EL (cell line): ENCODE measurements around the gene STARD3.

Source experiments
- DNase-seq: peaks from one replicate; pipeline ENCODE4 v3.0.0-alpha.2; 2016

STARD3 gene

GRCh38 chr17:39661744-39662541, 25.0 kb downstream of the STARD3 start:
- no peak for DNase-seq

GRCh38 chr17:39662551-39663339, 25.8 kb downstream of the STARD3 start:
- no peak for DNase-seq

GRCh38 chr17:39663340-39663687, 26.4 kb downstream of the STARD3 start:
- DNase-seq, result no peak

GRCh38 chr17:39663688-39664580, 27.0 kb downstream of the STARD3 start:
- DNase-seq, result no peak

GRCh38 chr17:39664581-39665561, 27.9 kb downstream of the STARD3 start, which contains the start of gene TCAP:
TCAP (plus strand) TSS chr17:39665349; CDS start chr17:39665360, 11 bp downstream.
- no peak for DNase-seq

- no peak for DNase-seq
Observed at GRCh38 chr17:39665642-39666224, 28.8 kb downstream of the STARD3 start.

- no peak for DNase-seq
Observed at GRCh38 chr17:39666231-39666600, 29.3 kb downstream of the STARD3 start.

GRCh38 chr17:39666601-39667261, 29.8 kb downstream of the STARD3 start:
- no peak for DNase-seq

- DNase-seq, result no peak
Observed at GRCh38 chr17:39667262-39667944, 30.5 kb downstream of the STARD3 start.

- DNase-seq, result peak; percentile 55
Observed at GRCh38 chr17:39667945-39668924, 31.3 kb downstream of the STARD3 start, which contains the start of gene PNMT. PNMT (plus strand) TSS chr17:39668453; CDS start chr17:39668476, 23 bp downstream.

- no peak for DNase-seq
Observed at GRCh38 chr17:39669897-39670735, 33.2 kb downstream of the STARD3 start.

GRCh38 chr17:39670746-39671145, 33.8 kb downstream of the STARD3 start:
- no peak for DNase-seq

- DNase-seq, result peak; percentile 38
Observed at GRCh38 chr17:39671651-39672521, 34.9 kb downstream of the STARD3 start.

- no peak for DNase-seq
Observed at GRCh38 chr17:39672522-39673334, 35.8 kb downstream of the STARD3 start.

GRCh38 chr17:39673335-39674081, 36.6 kb downstream of the STARD3 start:
- DNase-seq, result no peak
